HEK293T (cell line): ENCODE results near the gene KCNK1.

Source experiments
- BHLHE40 ChIP-seq: fragments of 450-650 bp; IDR thresholded peaks from 2 replicates; pipeline ENCODE4 v1.6.1; 2016; ENCODE audit warnings: mild to moderate bottlenecking, moderate library complexity, borderline replicate concordance
- FOXA1 ChIP-seq: fragments of 450-650 bp; IDR thresholded peaks from 2 replicates; pipeline ENCODE4 v1.6.1; 2016; ENCODE audit warnings: mild to moderate bottlenecking

DNA sequence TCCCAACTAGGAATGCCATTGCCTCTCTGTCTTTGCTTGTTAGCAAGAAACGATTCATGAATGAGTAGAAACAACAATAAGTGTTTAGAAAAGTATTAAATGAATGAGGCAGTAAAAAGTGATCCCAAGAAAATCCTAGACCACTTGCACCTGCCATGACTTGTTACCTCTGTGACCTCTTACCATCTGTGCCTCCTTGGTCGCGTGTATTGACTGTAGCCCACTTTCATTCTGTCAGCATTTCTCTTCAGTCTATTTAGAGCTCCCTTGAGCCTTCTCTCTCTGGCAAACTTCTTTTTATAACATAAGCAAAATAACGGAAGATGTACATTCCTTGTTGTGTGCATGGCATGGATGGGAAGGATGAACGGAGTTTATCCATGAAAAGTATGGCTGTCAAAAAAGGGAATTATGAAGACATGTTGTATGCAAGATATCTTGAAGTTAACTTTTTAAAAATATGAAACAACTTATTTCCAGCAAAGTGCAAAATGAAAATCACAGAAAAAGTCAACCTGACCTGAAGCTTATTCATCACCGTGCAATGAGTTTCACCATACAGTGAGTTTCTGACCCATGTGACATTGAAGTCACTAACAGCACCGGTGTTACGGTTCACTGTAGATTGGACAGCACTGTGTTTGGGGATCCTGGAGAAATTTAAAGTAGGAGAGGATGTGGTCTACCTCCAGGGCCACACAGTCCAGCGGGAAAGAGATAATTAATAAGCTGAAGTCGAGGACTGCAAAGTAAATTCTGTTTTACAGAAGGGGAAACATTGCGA, 47.7 kb downstream of the KCNK1 start:
- no peak for TF ChIP-seq BHLHE40
- TF ChIP-seq FOXA1 = no peak
